Stimulated activated CD8-positive, alpha-beta memory T cell treated with anti-CD3 and anti-CD28 coated beads, Interleukin-12 subunit alpha, Interleukin-12 subunit beta, amount 100 ng/mL, for 24 hours (primary cell): ENCODE data around the gene TH.

ENCODE experiments used
- DNase-seq: peaks from one replicate; pipeline ENCODE4 v3.0.0-alpha.2; 2020; ENCODE audit errors: extremely low read depth

Gene TH

DNA sequence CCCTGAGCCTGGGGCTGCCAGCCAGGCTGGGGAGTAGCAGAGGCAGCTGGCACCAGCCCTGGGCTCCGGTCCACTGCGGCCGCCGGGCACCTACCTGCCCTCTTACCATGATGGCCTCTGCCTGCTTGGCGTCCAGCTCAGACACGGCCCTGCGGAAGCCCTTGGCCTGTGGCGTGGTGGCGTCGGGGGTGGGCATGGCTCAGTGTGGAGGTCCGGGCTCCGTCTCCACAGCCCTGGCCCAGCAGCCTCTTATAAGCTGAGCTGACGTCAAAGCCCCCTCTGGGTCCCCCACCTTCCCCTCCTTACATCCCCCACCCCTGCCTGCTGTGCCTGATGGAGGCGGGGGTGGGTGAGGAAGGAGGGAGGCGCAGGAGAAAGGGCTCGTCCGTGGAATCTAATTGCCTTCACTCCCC, at the start of gene TH:
TSS of gene TH (minus strand) at position 225 of the 413 bp plus-strand sequence. CDS start at position 196, 29 bp downstream.
- DNase-seq: no peak

DNA sequence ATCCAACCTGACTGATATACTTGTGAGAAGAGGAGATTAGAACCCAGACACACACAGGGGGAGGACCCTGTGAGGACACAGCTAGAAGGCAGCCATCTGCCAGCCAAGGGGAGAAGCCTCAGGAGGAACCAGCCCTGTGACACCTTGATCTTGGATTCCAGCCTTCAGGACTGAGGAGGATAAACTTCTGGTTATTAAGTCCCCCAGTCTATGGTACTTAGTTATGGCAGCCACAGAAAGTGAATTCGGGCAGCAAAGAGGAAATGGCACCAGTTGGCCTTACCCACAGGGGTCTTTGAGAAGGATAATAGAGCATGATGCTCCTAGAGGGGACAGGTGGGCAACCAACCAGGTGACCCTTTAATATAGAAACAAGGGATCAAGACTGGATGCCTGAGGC, 49.4 kb upstream of the TH start:
- no peak for DNase-seq

DNA sequence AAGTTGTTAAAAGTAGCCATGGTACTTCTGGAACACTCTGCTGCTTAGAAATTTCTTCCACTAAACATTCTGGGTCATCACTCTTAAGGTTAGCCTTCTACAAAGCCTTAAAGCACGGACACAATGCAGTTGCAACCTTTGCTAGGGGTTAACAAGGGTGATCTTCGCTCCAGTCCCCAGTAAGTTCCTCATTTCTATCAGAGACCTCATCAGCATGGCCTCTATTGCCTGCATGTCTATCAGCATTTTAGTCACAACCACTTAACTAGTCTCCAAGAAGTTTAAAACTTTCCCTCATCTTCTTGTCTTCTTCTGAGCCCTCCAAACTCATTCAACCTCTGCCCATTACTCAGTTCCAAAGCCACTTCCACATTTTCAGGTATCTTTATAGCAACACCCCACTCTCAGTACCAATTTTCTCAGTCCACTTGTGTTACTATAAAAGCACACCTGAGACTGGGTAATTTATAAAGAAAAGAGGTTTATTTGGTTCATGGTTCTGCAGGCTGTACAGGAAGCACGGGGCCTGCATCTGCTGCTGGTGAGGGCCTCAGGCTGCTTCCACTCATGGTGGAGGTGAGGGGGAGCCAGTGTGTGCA, 48.7 kb upstream of the TH start:
- DNase-seq: no peak

DNA sequence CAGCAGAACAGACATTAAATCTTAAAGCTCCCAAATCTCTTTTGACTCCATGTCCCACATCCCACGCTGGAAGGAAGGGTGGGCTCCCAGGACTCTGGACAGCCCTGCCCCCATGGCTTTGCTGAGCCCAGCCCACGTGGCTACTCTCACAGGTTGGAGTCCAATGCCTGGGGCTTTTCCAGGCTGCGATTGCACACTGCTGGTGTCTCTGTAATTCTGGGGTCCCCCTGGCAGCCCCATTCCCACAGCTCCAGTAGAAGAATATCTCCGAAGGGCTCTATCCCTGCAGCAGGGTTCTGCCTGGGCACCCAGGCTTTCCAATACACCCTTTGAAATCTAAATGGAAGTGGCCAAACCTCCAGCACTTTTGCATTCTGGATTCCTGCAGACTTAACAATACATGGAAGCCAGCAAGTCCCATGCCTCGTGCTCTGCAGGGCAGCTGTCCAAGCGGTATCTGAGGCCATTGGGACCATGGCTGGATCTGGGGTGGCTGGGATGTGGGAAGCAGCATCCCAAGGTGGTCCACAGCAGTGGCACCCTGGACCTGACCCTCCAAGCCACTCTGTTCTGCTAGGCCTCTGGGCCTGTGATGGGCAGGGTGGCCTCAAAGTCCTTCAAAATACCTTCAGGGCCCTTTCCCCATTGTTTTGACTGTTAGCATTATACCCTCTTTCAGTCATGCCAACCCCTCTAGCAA, 47.9 kb upstream of the TH start:
- DNase-seq: no peak

DNA sequence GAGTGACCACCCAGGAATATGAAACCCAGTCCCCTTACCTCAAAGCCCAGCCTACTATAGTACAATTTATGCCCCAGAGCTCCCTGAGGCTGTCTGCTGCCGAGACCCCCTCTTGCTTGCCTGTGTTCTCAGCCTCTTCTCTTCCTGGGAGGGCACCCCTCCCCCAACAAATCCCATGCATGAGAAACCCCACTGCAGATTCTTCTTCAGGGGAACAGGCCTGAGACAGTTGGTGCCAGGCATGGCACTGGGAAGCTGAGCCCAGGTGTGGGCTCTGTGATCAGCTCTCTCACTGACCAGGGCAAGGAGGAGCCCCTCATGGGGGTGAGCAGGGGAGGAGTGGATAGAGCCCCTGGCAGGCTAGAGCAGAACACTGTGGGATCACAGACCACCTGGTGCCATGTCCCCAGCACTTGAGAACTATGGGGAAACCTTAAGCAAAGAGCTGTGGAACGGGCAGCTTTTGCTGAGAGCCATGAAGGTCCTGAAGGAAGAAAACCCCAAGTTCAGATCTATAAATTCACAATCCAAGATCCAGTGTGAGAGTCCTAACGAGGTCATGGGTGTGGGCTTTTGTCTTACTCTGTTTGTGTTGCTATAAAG, 46.5 kb upstream of the TH start:
- DNase-seq: no peak

DNA sequence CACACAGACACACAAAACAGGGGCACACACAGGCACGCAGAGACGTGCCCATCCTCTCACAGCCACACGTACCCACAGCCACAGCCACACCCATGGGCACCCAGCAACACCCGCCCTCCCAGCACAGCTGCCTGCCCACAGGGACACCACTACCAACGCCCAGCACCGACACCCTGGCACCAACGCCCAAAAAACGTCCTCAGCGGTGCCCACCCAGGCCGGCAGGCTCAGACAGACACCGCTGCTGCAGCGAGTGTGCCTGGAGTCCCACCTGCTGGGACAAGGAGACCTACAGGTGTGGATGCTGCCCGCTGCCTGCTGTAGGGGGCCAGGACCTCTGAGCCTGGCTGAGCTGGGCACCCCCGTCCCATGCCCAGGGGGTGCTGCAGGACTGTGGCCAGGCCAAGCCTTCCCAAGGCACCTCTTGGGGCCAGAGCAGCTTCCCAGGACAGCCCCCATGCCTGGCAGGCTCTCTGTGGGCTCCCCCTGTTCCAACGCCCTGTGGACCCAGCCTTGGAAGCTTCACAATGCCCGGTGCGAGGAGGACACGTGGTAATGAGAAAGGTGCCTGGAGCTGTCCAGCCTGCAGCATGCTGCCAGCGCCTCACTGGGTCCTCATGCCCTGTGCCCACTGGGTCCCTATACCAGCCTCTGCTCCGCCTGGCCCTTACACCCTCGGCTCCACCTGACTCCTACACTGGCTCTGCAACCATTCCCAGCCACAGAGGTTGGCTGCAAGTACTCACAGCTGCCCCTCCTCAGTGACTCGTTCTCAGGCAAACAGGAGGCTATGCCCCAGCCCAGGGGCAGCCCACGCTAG, 45.8 kb upstream of the TH start:
- DNase-seq: no peak

DNA sequence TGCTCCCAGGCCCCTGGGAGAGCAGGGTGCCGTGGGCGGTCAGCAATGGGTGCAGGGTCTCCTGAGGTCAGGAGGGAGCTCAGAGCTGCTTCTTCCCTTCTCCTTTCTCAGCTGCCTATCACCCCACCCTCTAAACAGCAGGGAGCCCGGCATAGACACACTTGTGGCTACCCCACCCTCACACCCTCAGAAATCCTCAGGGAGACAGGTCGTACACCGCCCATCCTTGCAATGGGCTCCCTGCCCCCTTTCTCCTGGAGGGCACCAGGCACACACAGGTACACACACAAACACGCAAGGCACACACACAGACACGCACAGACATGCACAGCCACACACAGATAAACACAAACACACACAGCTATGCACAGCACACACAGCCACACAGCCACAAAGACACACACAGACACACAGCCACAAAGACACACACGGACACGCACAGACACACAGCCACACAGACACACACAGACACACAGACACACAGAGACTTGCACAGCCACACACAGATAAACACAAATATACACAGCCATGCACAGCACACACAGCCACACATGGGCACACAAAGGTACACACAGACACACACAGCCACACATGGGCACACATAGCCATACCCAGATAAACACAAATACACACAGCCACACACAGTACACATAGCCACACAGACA, 44.9 kb upstream of the TH start:
- DNase-seq: no peak

DNA sequence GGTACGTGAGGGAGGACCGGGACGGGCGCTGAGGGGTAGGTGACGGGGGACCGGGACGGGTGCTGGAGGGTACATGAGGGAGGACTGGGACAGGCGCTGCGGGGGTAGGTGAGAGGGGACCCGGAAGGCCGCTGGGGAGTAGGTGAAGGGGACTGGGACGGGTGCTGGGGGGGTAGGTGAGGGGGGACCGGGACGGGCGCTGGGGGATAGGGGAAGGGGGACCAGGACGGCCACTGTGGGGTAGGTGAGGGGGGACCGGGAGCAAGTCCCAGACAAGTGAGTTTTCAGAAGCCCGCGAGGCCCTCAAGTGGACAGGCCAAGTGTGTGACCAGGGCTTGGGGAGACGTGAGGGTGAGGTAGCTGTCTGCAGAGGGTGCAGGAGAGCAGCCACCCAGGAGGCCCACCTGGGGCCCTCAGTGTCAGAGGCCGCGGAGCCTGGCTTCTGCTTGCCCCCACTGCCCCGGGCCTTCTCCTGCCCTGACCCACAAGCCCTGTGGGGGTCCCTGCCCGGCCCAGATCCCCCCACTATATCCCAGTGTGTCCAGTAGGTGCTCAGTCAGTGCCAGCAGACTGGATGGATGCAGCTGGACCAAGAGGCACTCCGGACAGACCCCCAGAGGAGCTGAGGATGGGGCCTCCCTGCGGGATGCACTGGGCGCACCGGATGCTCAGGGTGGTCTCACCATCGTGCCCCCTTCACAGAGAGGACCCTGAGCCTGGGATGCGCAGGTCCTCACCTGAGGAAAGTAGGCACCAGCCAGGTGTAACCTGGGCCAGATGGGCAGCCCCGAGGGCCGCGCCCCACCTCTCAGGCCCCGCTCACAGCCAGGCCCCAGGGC, 44.2 kb upstream of the TH start:
- no peak for DNase-seq

DNA sequence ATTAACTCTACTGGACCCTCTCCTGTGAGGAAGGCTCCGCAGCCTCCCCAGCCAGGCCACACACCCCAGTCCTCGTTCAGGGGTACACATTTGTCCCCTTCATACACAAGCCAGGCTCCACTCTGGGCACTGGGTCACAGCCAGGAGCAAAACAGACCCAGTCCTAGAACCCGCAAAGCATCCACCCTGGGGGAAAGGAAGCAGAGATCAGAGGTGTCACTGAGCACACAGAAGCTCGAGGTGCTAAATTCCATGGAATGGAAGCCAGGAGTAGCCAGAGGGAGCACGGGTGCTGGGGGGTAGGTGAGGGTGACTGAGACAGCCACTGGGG, 43.6 kb upstream of the TH start:
- no peak for DNase-seq

DNA sequence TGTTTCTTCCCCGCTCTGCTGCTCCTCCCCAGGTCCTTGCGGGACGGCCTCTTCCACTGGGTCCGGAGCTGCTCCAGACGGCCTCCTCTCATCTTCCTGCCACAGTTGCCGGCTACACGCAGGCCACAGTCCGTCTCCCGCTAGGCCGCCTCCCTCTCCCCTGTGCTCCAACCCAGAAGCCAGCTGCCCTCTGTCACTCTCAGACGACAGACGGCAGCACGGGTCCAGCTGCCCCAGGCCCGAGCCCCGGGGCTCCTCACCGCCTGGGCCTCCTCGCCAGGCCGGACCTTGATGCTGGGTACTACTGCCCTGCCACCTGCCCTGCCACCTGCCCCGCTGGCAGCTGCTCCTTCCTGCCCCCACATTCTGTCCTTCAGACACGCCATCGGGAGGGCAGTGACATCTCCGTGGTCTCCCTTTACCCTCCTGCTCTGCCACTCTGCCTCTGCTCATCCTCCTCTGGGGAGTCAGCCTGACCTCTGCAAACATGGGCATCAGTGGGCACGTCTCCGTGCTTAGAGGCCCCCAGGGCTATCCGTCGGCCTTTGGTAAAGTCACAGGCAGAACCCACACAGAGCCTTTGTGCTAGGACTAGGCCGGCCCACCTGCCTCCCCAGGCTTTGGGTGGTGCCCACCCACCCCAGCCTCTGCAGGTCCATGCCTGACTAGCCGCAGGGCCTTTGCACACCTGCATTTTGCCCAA, 43.1 kb upstream of the TH start:
- no peak for DNase-seq

DNA sequence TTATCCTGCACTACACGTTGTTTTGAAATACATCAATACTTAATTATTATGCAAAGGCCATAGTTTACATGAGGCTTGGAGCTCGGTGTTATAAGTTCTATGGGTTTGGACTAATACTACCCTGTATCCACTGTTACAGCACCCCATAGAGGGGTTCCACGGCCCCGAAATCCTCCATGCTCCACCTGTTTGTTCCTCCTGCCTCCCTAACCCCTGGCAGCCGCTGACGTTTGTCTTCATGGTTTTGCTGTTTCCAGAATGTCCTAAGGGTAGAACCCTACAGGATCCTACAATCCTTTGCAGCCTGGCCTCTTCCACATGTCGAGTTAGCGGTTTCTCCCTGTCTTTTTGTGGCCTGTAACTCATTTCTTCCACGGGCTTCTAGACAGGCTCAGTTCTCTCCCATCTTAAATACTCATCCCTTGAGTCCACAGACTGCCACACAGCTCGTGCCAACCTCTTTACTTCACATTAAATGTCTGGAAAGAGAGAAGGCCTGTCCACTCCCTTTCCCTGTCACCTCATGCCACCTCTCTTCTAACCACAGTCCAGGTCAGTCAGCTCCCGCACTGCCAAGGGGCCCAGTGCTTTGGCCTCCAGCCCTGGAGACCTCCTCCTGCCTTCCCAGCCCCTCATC, 42.4 kb upstream of the TH start:
- DNase-seq: no peak

DNA sequence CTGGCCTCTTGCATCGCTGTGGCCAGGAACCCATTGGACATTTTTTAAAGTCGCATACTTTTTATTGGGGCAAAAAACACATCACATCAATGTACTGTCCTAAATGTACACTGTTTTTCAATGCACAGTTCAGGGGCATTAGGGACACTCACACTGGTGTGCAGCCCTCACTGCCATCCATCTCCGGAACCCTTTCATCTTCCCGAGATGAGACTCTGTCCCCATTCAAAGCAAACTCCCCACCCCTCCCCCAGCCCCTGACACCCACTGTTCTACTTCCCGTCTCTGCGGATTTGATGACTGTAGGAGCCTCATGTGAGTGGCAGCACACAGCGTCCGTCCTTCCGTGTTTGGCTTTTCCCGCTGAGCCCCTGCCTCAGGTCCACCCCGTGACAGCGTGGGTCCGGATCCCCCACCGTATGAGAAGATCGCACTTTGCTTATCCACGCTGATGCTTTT, 41.8 kb upstream of the TH start:
- peak; percentile 10 for DNase-seq

DNA sequence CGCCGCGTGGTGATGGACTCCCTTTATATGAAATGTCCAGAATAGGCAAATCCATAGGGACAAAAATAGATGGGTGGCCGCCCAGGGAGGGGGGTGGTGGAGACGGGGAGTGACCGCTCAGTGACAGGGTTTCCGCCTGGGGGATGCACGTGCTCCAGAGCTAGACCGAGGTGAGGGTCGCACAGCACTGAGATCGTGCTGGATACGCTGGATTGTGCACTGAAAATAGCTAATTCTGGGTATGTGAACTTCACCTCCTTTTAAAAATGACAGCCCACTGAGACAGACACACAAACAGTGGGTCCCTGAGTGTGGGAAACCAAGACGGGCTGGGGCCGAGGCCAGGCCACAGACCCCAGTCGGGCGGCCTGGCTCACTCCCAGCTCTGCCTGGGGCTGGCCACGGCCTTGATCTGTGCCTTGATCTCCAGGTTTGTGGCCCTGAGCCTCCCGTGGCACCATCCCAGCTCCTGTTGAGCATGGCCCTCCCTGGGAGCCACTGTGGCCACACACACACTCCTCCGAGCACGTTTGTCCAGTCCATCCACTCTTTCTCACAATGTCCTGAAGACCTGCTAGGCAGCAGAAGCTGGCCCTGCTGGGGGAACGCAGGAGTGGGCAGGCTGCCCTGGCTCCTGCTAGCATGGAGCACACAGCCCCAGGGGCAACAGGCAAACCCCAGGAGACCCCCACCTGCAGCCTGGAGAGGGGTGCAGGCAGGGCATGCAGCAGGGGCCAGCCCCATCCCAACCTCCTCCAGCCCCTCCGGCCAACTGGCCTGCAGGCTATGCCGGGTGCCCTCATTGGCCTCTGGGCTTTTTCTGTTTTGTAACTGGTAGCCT, 41.0 kb upstream of the TH start:
- no peak for DNase-seq

DNA sequence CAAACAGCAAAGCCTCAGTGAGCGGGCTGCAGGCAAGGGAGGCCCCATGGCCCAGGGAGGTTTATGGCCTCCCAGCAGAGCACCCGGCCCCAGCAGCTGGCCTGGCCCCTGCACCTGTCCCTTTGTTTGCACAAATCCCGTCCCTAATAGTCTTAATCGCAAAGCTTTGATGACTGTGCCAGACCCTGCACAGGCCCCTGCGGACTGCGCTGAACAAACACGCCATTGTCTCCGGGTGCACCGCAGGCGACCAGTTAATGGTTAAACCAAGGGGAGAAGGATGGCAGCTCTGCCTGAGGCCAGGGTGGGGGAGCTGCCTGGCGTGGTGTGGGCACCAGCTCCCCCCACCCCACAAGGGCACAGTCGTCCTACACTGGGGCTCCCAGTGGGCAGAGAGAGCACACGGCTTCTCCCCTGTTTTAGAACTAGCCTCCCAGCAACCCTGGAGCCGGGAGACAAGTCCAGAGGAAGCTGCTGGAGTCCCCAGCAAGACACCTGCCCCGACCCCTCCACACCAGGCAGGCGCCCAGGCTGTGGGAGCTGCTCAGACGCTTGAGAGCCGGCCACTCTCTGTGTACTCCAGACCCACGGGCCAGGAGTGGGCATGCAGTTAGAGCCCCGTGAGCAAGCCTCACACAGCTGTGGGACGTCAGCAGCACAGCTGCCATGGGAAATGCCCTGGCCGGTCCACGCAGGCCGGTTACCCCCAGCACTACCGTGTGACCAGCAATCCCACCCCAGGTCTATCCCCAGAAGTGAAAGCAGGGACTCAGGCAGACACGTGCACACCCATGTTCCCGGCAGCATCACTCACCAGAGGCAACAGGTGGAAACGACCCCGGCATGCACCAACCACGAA, 39.7 kb upstream of the TH start:
- DNase-seq: no peak

DNA sequence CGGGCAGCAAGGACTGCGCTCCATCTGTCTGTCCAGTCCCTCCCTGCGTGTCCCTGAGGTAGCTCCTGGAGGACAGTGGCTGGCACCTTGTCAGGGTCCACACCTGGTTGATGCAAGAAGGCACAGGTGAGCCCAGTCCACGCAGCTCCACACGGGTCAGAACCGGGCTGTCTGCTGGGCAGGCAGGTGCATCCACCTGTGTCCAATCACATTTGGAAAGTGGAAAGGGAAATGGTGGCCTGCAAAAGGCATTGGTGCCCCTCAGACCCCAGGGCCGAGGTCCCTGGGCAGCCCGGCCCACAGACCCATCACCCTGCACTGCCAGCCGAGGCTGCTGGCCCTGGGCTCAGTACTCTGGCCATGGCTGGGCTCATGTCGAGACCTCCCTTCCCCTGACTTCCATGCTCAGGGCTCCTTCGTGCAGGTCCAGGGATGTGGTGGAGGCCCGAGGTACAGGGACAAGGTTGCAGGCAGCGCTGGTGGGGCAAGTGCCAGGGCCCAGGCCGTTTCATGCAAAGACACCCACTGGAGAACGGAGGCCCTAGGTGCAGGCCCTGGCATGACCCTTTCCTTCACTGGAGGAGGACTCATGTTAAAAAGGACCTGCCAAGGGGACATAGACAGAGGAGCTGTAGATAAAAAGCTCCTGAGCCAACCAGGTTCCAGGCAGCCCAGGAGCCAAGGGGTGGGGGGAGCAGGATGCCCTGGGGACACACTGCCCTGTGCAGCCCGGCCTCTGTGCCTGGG, 38.9 kb upstream of the TH start:
- no peak for DNase-seq

DNA sequence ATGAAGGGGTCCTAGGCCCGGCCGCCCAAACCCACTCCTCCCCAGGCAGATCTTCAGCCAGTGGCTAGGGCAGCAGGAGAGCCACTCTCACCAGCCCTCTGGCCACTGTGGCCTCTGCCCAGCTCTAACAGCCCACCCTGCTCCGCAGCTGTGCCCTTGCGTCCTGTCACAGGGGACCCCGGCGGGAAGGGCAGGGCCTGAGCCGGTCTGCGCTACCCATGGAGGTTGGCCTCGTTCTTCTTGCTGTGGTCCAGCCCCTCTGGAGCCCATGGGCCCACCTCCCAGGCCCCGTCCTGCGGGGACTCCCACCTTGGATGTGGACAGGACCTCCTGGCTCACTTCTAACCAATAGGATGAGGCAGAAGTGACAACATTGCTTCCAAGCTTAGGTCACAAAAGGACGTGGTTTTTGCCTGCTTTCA, 38.3 kb upstream of the TH start:
- DNase-seq: no peak

DNA sequence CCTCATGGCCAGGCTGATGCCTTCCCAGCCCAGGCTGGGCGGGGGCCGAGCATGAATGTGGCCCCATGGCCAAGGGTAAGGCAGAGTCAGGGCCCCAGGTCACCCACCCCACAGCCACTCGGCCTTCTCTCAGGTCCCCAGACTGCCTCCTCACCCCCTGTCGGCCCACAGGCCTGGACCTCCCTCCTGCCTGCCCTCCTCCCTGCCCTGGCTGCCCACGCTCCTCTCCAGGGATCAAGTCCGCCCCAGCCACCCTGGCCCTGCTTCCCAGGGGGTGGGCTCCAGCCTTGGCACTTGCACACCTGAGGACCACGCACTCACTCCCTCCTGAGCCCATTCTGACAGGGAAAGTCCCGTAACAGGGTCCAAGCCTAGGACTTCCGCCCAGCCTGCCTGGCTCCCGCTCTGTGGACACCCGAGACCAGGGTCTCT, 37.8 kb upstream of the TH start:
- no peak for DNase-seq
